K562 (cell line): ENCODE results near the gene RBFOX2. TPM values are rescaled to one million over a fixed set of nuclear protein-coding genes. Genes with fewer than 3 reads are reported as not detected.

Experiments
- ATAC-seq: fragments of 200-7000 bp; cut with Tn5 transposase; 3 replicates; pipeline ENCODE4 v1.9.1; 2020; ENCODE audit warnings: moderate library complexity
- BruUV-seq: library from RNA; stranded (reverse); fragments of 400-500 nt; replicated peaks from 2 replicates; lab custom pipeline; 2021; lab: Mats Ljungman, UMichigan
- CTCF ChIA-PET: fragments of 300-600 bp; formaldehyde crosslinking; extraction: SDS; loops from one replicate; lab custom pipeline; 2021; ENCODE audit warnings: low intra/inter-chr PET ratio; lab: Yijun Ruan, JAX
- POLR2A ChIA-PET: fragments of 300-600, 350-650 bp; sonication (Branson Sonifier 250); formaldehyde crosslinking; extraction: SDS; loops from one replicate; lab custom pipeline; 2021; ENCODE audit warnings: antibody characterized with exemption, inconsistent platforms; lab: Yijun Ruan, JAX
- DNase-seq, 4 experiments: peaks; one replicate each; pipeline versions ENCODE4 v3.0.0 to v3.0.0-alpha.2; 2011 to 2018; ENCODE audit warnings: low spot score in 3 of 4, mixed read lengths in 3 of 4; ENCODE audit errors: extremely low read depth in 1 of 4
- FAIRE-seq: peaks from 2 replicates; lab custom pipeline; 2011; peaks lifted over from hg19 to GRCh38; lab: Jason Lieb, UNC
- H2AFZ ChIP-seq: 2 replicates; pipeline ENCODE4 v1.6.0; 2011; ENCODE audit warnings: low read depth, low read length, control low read depth, inconsistent platforms
- H3K27ac ChIP-seq: fragments of 200-600 bp; 3 replicates; pipeline ENCODE4 v1.8.0; 2011; ENCODE audit warnings: low read depth, mild to moderate bottlenecking, control low read depth, inconsistent platforms, low read length, moderate library complexity, mixed read lengths; ENCODE audit errors: extremely low read depth
- H3K27me3 ChIP-seq, 2 experiments: fragments of 300-600 bp in 1 of 2; 2 replicates in 1 of 2; 3 replicates in 1 of 2; pipeline versions ENCODE4 v1.6.0 to v1.8.0; 2011; ENCODE audit warnings: inconsistent platforms in 2 of 2, low read length in 2 of 2, mild to moderate bottlenecking in 1 of 2, mixed read lengths in 1 of 2, moderate library complexity in 1 of 2; ENCODE audit not compliant: control insufficient read depth in 2 of 2, insufficient read depth in 2 of 2
- H3K36me3 ChIP-seq: fragments of 300-600 bp; 3 replicates; pipeline ENCODE4 v1.8.0; 2011; ENCODE audit warnings: mild to moderate bottlenecking, low read length, inconsistent platforms; ENCODE audit not compliant: control insufficient read depth, insufficient read depth
- H3K4me1 ChIP-seq, 2 experiments: fragments of 200-600 bp in 1 of 2; replicated peaks in 1 of 2; 2 replicates in 1 of 2; 3 replicates in 1 of 2; pipeline versions ENCODE4 v1.5.1 to v1.8.0; 2011; ENCODE audit warnings: inconsistent platforms in 2 of 2, low read length in 2 of 2, mild to moderate bottlenecking in 1 of 2, mixed read lengths in 1 of 2, moderate library complexity in 1 of 2; ENCODE audit not compliant: control insufficient read depth in 2 of 2, insufficient read depth in 2 of 2
- H3K4me2 ChIP-seq: 2 replicates; pipeline ENCODE4 v1.6.1; 2011; ENCODE audit warnings: low read length, control low read depth, inconsistent platforms, mixed read lengths; ENCODE audit not compliant: insufficient read depth
- H3K4me3 ChIP-seq: fragments of 200-600 bp; sonication (generic), shearing (Covaris generic); 2 replicates; pipeline ENCODE4 v1.5.1; 2016; ENCODE audit warnings: control low read depth, inconsistent platforms
- H3K79me2 ChIP-seq: fragments of 200-600 bp; 3 replicates; pipeline ENCODE4 v1.8.0; 2011; ENCODE audit warnings: low read length, inconsistent platforms; ENCODE audit not compliant: control insufficient read depth, insufficient read depth
- H3K9ac ChIP-seq, 2 experiments: 2 replicates each; pipeline versions ENCODE4 v1.6.0 to v1.6.1; 2011; ENCODE audit warnings: low read depth in 2 of 2, low read length in 2 of 2, control low read depth in 1 of 2, inconsistent platforms in 1 of 2, mild to moderate bottlenecking in 1 of 2, mixed read lengths in 1 of 2; ENCODE audit not compliant: insufficient read depth in 1 of 2
- H3K9me1 ChIP-seq: one replicate; pipeline ENCODE4 v1.6.0; 2011; ENCODE audit warnings: inconsistent platforms, mild to moderate bottlenecking, low read length, moderate library complexity; ENCODE audit not compliant: control insufficient read depth, insufficient read depth
- H3K9me3 ChIP-seq: replicated peaks from 2 replicates; pipeline ENCODE4 v1.5.1; 2011; ENCODE audit warnings: low read depth, low read length, inconsistent platforms; ENCODE audit not compliant: control insufficient read depth, insufficient read depth
- H4K20me1 ChIP-seq: replicated peaks from 2 replicates; pipeline ENCODE4 v1.6.1; 2011; ENCODE audit warnings: low read length, inconsistent platforms, mixed read lengths; ENCODE audit not compliant: control insufficient read depth, insufficient read depth
- BCL6 ChIP-seq: fragments of 250-450 bp; sonication (Bioruptor Pico); IDR thresholded peaks from 2 replicates; pipeline ENCODE4 v1.4.0; 2020
- C11orf30 ChIP-seq: fragments of 450-650 bp; IDR thresholded peaks from 2 replicates; pipeline ENCODE4 v1.6.1; 2016; ENCODE audit warnings: low read depth, mild to moderate bottlenecking
- CC2D1A ChIP-seq: fragments of 450-650 bp; IDR thresholded peaks from 2 replicates; pipeline ENCODE4 v1.6.1; 2017; ENCODE audit warnings: mild to moderate bottlenecking
- SAFB2 ChIP-seq: fragments of 200-400 bp; formaldehyde crosslinking; IDR thresholded peaks from 2 replicates; pipeline ENCODE4 v1.6.1; 2018; ENCODE audit warnings: borderline replicate concordance, low read length, low read depth, moderate library complexity; ENCODE audit not compliant: severe bottlenecking
- SIN3A ChIP-seq, 2 experiments: fragments of 150-350 bp in 1 of 2; IDR thresholded peaks; 2 replicates each; pipeline ENCODE4 v1.6.1; 2011 to 2016; ENCODE audit warnings: borderline replicate concordance in 2 of 2, low read depth in 2 of 2, low read length in 2 of 2, mild to moderate bottlenecking in 2 of 2, moderate library complexity in 2 of 2; ENCODE audit not compliant: control insufficient read depth in 1 of 2
- SIRT6 ChIP-seq: IDR thresholded peaks from one replicate; pipeline ENCODE4 v1.6.1; 2012; ENCODE audit warnings: low read depth, mild to moderate bottlenecking, control low read depth, inconsistent platforms, low read length, moderate library complexity
- ZFP30 ChIP-seq: fragments of 250-450 bp; sonication (Bioruptor Pico); IDR thresholded peaks from 2 replicates; pipeline ENCODE4 v1.8.0; 2022; ENCODE audit warnings: moderate library complexity, mild to moderate bottlenecking, inconsistent platforms, borderline replicate concordance
- WGBS: fragments of 100-300 bp; shearing (Covaris generic); methylation state at CpG from one replicate; pipeline ENCODE4 v1.1.6; 2016; ENCODE audit warnings: low coverage, mixed read lengths; ENCODE audit not compliant: insufficient coverage; ENCODE audit errors: missing lambda C conversion rate; 5-methylcytosine and 5-hydroxymethylcytosine counted together
- in situ Hi-C: fragments of 300-500 bp; cut with MboI; formaldehyde crosslinking; loops from 4 replicates; pipeline ENCODE4 v1.15.0; 2018; ENCODE audit warnings: inconsistent platforms, mixed read lengths
- intact Hi-C: fragments of 100-400 bp; cut with micrococcal nuclease; formaldehyde crosslinking; loops from 2 replicates; pipeline ENCODE4 v1.14.2; 2022
- polyA plus RNA-seq, 8 experiments: library from polyadenylated mRNA; depleted of rRNA in 4 of 8; stranded (reverse) in 5 of 8; unstranded in 3 of 8; fragments of >200 nt; fragmentation: Nextera tagmentation in 2 of 8; fragmentation: Illumina TruSeq in 1 of 8; extraction: Ambion mirVana in 2 of 8; extraction: Trizol in 1 of 8; gene quantifications; 2 replicates each; pipeline versions ENCODE4 v1.2.1 to v1.2.3, GENCODE V29; 2011 to 2014; ENCODE audit warnings: inconsistent platforms in 1 of 8, missing spikeins in 1 of 8
- total RNA-seq, 7 experiments: library from RNA; depleted of rRNA in 6 of 7; stranded (reverse); fragments of >200 nt in 6 of 7; fragmentation: Illumina TruSeq in 2 of 7; extraction: Trizol in 2 of 7; gene quantifications; 2 replicates each; pipeline versions ENCODE4 v1.2.1 to v1.2.3, GENCODE V29; 2011 to 2021; ENCODE audit warnings: low replicate concordance in 1 of 7

Gene RBFOX2
- total and polyA plus RNA-seq, 9 of the 15 experiments (the other 6 are each of a cell fraction or from before 2014, with no cell fraction given) = 5.8 to 24.8 (median 14.2) TPM

GRCh38 chr22:35739931-35740380 lies 288.7 kb downstream of the RBFOX2 start:
- Histone ChIP-seq H3K27ac (no peak overlapping the region), H3K9me3 (no peaks in the 10 kb centered on the region), H3K4me3 (no peak overlapping the region), H3K9ac (no peak overlapping the region), H3K27me3 (no peaks in the 10 kb centered on the region), H3K4me1 (peaks cover 3 to 30% of the 10 kb centered on the region in 2 experiments; a peak in 4 of 5 replicates), H4K20me1 (no peaks in the 10 kb centered on the region), H3K79me2 (no peaks in the 10 kb centered on the region), H3K9me1 (peaks cover 3% of the 10 kb centered on the region), H3K36me3 (0 out of 3 replicates have a peak, but pooled peaks cover 4% of the 10 kb centered on the region), H3K4me2 (no peak overlapping the region), H2AFZ (no peak overlapping the region)
- intact Hi-C loops = no loop called here
- in situ Hi-C loops = no loop called here
- no peak for FAIRE-seq
- TF ChIP-seq SIRT6 (no peak), CC2D1A (no peak), ZFP30 (CRISPR knock-in tag) (no peak), SIN3A (IDR thresholded peaks at IDR 0.05; ENCODE audit: borderline replicate concordance in 2 of 2, control insufficient read depth in 1 of 2, low read depth in 2 of 2, low read length in 2 of 2) (no peak), SAFB2 (no peak), BCL6 (CRISPR knock-in tag) (no peak), C11orf30 (no peak)
- no peak for ATAC-seq
- DNase-seq = no peak
- BruUV-seq = no TSS peak
- WGBS = 58% methylated on average over 3 of the region's 3 CpGs
- ChIA-PET CTCF (no interaction called here), POLR2A (no interaction called here)
